GM19238 (cell line): ENCODE data around the gene SYNJ2.

Source experiments
- DNase-seq: peaks from one replicate; pipeline ENCODE4 v3.0.0; 2011; ENCODE audit warnings: low spot score; ENCODE audit not compliant: insufficient read length

SYNJ2 gene

GRCh38 chr6:158080849-158081656 is 99.4 kb downstream of the SYNJ2 start:
- no peak for DNase-seq

GRCh38 chr6:158081657-158081935 is 99.9 kb downstream of the SYNJ2 start:
- DNase-seq: no peak

- DNase-seq: no peak
These were observed 102.0 kb downstream of the SYNJ2 start for GRCh38 chr6:158083455-158084325.

GRCh38 chr6:158085261-158086053 is 103.8 kb downstream of the SYNJ2 start:
- no peak for DNase-seq

GRCh38 chr6:158086054-158086503 is 104.4 kb downstream of the SYNJ2 start:
- no peak for DNase-seq

- DNase-seq: no peak
These were observed 105.0 kb downstream of the SYNJ2 start for GRCh38 chr6:158086504-158087223.

GRCh38 chr6:158087224-158087867 is 105.7 kb downstream of the SYNJ2 start:
- no peak for DNase-seq

GRCh38 chr6:158092806-158093205 is 111.1 kb downstream of the SYNJ2 start:
- no peak for DNase-seq

- DNase-seq: no peak
These were observed 113.4 kb downstream of the SYNJ2 start for GRCh38 chr6:158095031-158095430.

- DNase-seq: no peak
These were observed 114.0 kb downstream of the SYNJ2 start for GRCh38 chr6:158095671-158096070.

- DNase-seq: no peak
These were observed 121.6 kb downstream of the SYNJ2 start for GRCh38 chr6:158103228-158103627.

- no peak for DNase-seq
These were observed 123.0 kb downstream of the SYNJ2 start for GRCh38 chr6:158104696-158105095.

GRCh38 chr6:158109748-158110147 is 128.1 kb downstream of the SYNJ2 start:
- no peak for DNase-seq

- DNase-seq: no peak
These were observed 129.3 kb downstream of the SYNJ2 start for GRCh38 chr6:158110986-158111385.

- no peak for DNase-seq
These were observed 130.3 kb downstream of the SYNJ2 start for GRCh38 chr6:158111987-158112386.

- no peak for DNase-seq
These were observed 132.1 kb downstream of the SYNJ2 start for GRCh38 chr6:158113802-158114201.

GRCh38 chr6:158115102-158115501 is 133.4 kb downstream of the SYNJ2 start:
- DNase-seq: no peak

GRCh38 chr6:158115508-158115907 is 133.8 kb downstream of the SYNJ2 start:
- DNase-seq: no peak

GRCh38 chr6:158118886-158119285 is 137.2 kb downstream of the SYNJ2 start:
- no peak for DNase-seq

- DNase-seq: no peak
These were observed 139.7 kb downstream of the SYNJ2 start for GRCh38 chr6:158121335-158121734.

GRCh38 chr6:158122048-158122447 is 140.4 kb downstream of the SYNJ2 start:
- DNase-seq: no peak
